Stromal cell of bone marrow (primary cell): Measurements from ENCODE around the gene CXCL8.
A peak's percentile ranks its signal among the peaks of the same experiment; 100 is the strongest.
"Not testable (repeated sequence)": the region's sequence is repeated elsewhere in the genome, so short reads cannot be mapped to it uniquely, and the experiment has no call there.

Experiments used
- DNase-seq: peaks from one replicate; pipeline ENCODE4 v3.0.0-alpha.2; 2012; ENCODE audit warnings: low read depth

Gene CXCL8

GRCh38 chr4:73743795-73744194 lies 3.4 kb downstream of the CXCL8 start:
- no peak for DNase-seq

DNA sequence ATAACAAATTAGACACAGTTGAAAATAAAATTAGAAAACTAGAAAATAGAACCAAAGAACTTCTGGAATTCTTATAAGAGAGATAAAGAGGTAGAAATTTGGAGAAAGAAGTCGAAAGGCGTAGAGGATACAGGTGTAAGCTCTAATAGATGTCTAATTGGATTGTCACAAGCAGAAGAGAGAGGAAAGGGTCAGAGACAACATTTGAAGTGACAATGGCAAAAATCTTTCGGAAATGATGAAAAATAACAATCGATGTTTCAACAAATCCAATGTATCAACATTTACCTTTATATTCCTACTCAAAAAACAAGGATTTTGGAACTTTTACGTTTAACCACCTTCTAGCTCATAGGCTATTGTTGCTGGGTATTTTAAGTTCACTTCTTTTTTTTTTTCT lies 3.8 kb downstream of the CXCL8 start:
- DNase-seq, result no peak

DNA sequence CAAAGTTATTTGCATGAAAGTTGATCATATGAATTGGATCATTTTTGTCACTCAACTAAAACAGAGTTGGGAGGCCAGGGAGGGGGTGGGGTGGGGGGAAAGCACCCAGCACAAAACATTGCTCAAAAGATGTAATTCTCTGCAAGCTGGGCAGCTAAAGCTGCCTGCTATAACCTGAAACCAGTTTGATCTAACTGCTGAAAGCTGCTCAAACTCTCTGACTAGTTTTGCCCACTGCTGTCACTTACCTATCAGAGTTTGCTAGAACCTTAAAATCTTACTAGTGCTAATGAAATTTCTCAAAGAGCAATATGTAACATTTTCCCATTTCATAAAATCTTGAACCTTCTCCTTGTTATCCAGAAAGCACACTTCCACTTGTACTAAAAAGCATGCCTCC lies 10.4 kb downstream of the CXCL8 start:
- no peak for DNase-seq

- no peak for DNase-seq
Observed at GRCh38 chr4:73751166-73751565, 10.8 kb downstream of the CXCL8 start.

DNA sequence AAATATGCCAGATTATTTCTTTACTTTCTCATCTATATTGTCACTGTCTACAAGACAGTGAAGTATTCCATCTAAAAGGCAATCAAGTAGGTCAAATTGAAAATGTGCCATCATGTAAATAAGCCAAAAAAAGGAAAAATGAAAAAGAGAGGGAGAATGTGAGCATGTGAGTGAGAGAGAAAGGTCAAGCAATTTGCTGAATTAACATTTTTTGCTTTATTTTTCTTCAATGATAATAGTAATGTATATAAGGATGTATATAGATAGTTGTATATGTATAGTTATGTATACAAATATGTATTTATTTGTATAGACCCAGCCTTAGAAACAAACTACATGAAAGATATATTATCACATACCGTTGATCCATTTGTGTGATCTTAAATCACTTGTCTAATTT lies 11.5 kb downstream of the CXCL8 start:
- DNase-seq, result no peak

GRCh38 chr4:73752424-73752823 lies 12.1 kb downstream of the CXCL8 start:
- no peak for DNase-seq

DNA sequence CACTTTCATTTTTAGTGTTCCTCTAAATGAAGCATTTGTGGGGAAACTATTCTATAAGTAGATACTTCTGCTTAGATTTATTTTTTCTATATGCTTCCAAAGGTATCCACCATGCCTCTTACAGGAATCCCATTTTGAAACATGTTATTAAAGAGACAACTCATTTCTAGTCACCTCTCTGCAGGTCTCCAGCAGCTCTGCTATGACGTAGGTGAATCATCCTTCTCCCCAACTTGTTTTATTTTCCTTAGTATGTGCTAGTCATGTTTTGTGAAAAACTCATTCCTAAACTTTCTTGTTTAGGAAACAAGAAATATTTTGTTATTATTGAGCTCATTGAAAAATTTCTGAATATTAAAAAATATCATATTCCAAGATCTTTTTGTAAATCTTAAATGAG lies 12.8 kb downstream of the CXCL8 start:
- no peak for DNase-seq

DNA sequence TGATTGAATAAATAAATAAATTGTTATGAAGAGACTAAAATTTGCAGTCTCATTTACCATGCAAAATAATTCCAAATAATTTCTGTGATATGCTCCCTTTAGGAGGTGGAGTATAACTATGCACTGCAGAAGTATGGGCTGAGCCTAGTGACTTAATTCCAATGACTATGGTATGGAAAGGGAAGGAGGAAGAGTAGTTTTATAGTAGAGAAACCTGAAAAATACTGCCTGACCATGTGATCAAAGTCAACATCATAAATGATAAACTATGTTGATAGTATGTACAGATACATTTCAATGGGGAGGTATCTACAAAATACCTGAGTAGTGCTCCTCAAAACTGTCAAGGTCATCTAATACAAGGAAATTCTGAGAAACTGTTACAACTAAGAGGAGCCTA lies 14.6 kb downstream of the CXCL8 start:
- DNase-seq, result no peak

DNA sequence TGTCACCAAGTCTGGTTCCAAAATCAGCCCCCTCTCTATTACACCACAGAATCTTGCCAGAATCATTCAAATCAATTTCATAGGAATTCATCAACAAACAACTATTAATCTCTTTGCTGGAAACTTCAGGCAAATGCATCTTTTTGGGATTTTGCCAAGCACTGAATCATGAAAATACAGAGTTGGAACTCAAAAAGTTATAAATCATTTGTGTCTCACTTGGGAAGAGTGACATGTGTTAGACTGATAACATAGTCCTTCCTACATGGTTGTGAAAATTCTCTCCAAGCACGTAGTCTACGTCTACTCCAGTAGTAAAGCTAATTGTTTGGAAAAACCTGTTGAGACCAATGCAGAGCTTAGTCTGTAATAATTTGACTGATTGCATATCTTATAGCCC lies 19.0 kb downstream of the CXCL8 start:
- no peak for DNase-seq

DNA sequence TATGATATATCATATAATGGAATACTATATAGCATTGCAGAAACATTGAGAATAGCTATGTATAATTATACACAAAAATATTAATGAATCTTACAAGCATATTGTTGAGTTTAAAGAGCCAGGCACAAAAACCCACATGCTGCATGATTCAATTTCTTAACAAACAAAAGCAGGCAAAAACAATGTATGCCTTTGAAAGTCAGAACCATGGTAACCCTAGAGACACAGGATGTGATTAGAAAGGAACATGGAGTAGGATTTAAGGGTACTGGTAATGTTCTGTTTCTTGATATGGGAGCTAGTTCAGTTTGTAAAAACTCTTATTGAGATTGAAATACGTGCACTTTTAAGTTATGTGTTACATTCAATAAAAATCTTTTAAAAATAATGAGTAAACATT lies 21.5 kb downstream of the CXCL8 start:
- DNase-seq, result no peak

DNA sequence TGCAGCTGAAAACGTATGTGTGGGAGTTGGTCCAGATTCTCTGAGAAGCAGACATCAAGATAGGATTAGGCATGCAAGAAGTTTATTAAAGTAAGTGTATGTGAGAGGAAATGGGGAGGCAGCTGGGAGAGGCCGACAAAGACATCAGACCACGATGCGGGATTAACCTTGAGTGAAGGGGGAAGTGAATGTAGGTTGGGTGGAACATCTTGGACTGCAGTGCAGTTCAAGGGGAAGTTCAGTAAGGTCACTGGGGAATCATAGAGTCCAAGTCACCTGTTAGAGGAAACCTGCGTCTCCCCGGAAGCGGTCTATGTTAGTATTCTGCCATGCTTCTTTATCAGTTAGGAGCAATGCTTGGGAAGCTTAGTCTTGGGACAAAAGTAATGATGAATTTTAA lies 22.0 kb downstream of the CXCL8 start:
- DNase-seq, result no peak

DNA sequence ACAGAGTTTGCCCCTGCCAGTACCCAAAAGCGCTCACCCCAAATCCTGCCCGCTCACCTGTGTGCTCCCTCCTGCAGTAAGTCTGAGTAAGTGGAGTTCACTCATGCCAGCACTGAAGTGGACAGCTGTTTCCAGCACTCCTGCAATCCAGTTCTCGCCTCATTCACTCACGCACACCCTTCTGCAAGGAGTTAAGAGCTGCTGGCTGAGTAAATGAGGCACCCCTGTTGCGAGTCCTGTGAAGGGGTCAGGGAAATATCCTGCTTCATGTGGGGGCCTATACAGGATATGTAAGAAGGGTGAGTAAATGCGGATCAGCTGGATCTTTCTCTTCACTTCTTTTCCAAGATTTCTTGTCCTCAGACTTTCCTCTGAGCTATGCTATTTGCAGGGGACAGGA lies 23.5 kb downstream of the CXCL8 start:
- no peak for DNase-seq

- peak; percentile 47 for DNase-seq
Observed at GRCh38 chr4:73764513-73764912, 24.1 kb downstream of the CXCL8 start.

DNA sequence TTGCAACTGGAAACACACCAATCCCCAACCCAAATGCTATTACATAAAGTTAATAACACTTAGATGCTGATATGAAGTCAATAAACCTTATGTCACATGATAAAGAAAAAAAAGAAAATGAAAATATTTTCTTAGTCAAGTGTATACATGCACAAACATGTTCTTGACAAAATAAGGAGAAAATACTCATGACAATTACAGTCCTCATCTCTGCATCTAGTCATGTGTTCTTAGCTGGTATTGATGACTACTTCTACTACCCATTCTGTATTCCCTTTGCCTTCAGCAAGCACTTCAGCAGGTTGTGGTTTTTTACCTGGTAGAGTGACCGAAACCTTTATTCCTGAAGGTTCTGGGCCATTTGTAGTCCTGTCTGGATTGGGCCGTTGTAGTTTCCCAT lies 24.9 kb downstream of the CXCL8 start:
- no peak for DNase-seq

GRCh38 chr4:73770917-73771316 lies 30.5 kb downstream of the CXCL8 start:
- no peak for DNase-seq

- no peak for DNase-seq
Observed at GRCh38 chr4:73772363-73772762, 32.0 kb downstream of the CXCL8 start.

DNA sequence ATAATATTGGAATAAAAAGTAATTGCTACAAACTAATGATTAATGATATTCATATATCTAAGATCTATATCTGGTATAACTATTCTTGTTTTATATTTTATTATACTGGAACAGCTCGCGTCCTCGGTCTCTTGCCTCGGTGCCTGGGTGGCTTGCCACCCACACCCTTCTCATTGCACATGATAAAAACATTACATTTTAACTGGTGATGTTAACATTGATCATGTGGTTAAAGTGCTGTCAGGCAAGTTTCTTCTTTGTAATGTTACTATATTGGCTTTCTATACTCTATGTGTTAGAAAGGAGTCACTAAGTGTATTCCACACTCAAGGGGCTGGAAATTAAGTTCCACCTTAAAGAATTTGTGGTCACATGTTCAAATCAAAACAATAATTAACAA lies 34.0 kb downstream of the CXCL8 start:
- not testable (repeated sequence) for DNase-seq

DNA sequence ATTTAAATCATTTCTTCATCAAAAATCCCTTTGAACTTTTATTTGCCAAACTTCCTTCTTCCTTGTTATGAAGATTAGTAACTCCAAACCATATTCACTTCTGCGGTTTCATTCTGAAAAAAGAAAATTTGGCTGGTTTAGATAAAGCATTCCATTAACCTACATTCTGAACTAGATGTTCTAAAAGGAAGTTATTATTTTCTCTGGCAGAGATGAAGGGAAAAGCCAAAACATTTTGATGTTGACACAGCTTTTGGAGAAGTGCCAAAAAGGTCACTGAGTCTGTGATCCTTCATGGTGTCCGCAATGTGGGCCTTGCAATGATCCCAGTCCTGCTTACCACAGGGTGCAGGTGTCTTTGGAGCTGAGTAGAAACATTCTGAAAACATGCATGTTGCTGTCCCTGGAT lies 36.0 kb downstream of the CXCL8 start:
- DNase-seq, result peak; percentile 38

DNA sequence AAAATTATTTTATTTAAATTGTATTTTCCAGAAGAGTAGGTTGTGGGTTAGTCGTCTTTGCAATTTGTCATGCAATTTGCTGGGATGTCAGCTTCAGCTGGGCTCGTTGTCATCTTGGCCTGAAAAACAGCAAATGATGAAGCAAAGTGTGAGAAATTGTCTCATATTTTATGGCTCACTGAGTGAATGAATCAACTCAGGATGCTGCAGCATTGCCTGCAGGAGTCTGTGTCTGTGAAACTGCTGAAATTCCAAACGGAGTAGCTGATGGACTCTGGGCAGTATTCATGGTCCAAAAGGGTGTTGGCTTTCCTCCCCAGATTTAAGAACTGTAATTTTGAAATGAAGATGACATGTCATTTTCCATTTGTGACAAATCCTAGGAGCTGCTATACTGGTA lies 37.2 kb downstream of the CXCL8 start:
- peak; percentile 30 for DNase-seq

DNA sequence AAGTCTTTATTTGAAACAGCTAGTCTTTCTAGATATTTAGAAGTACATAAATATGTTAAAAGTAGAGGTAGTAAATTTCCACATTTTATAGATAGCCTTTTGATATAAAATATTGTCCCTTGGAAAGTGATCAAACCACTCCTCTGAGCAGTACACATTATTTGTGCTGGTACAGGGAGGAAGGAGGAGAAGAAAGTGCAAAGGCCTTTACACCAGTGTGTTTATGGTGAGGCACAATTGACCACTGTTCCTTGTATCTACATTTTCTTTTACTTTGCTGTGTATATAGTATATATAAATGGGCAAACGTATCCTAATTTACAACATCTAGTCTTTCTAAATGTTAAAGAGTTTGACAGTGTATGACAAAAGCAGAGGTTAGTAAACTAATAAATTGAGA lies 39.9 kb downstream of the CXCL8 start:
- DNase-seq, result no peak

GRCh38 chr4:73780834-73781233 lies 40.5 kb downstream of the CXCL8 start:
- no peak for DNase-seq

- DNase-seq, result no peak
Observed at GRCh38 chr4:73788411-73788810, 48.0 kb downstream of the CXCL8 start.
